Vagina (tissue), 2 donors: ENCODE results near the gene FRMD6. TPM values are rescaled to one million over a fixed set of nuclear protein-coding genes. Genes with fewer than 3 reads are reported as not detected.

ENCODE experiments used
- DNase-seq, 2 donors: peaks; one replicate each; pipeline ENCODE4 v3.0.0-alpha.2; 2017; ENCODE audit errors: extremely low spot score in 2 of 2
- H3K27ac ChIP-seq: fragments of 200-600 bp; sonication (generic); one replicate; pipeline ENCODE4 v1.5.1; 2019
- H3K27me3 ChIP-seq: fragments of 200-600 bp; sonication (generic); one replicate; pipeline ENCODE4 v1.5.1; 2019
- H3K36me3 ChIP-seq, 2 donors: fragments of 200-600 bp; sonication (generic); one replicate each; pipeline ENCODE4 v1.5.1; 2017 to 2019
- H3K4me1 ChIP-seq: fragments of 200-600 bp; sonication (generic); one replicate; pipeline ENCODE4 v1.5.1; 2019
- H3K4me3 ChIP-seq, 2 donors: fragments of 200-600 bp; sonication (generic); 1 replicate in 1 of 2; 2 replicates in 1 of 2; pipeline ENCODE4 v1.5.1; 2016 to 2019
- H3K9me3 ChIP-seq: fragments of 200-600 bp; sonication (generic); one replicate; pipeline ENCODE4 v1.5.1; 2019
- POLR2A ChIP-seq, 2 donors: fragments of 450-650 bp; IDR thresholded peaks; one replicate each; pipeline ENCODE4 v1.6.1; 2017; ENCODE audit warnings: antibody characterized with exemption in 2 of 2, mild to moderate bottlenecking in 2 of 2, moderate library complexity in 2 of 2
- POLR2AphosphoS5 ChIP-seq, 2 donors: sonication (generic); formaldehyde crosslinking; IDR thresholded peaks; one replicate each; pipeline ENCODE4 v1.9.0; 2017; ENCODE audit warnings: antibody characterized with exemption in 2 of 2, mild to moderate bottlenecking in 2 of 2, low read depth in 1 of 2; ENCODE audit not compliant: insufficient read depth in 1 of 2
- intact Hi-C: fragments of 100-400 bp; cut with DNase I; formaldehyde crosslinking; loops from one replicate; pipeline ENCODE4 v1.15.1; 2023
- total RNA-seq: library from RNA; depleted of rRNA; stranded (reverse); fragments of >200 nt; gene quantifications from one replicate; pipeline ENCODE4 v1.2.3, GENCODE V29; 2016
- TF ChIP-seq, protein P1 (sequence below), 3 experiments: fragments of 450-650 bp in 2 of 3; fragments of 200-600 bp in 1 of 3; sonication (generic) in 1 of 3; IDR thresholded peaks; one replicate each; pipeline ENCODE4 v1.5.1; 2017 to 2019; ENCODE audit warnings: antibody characterized with exemption in 3 of 3, mild to moderate bottlenecking in 2 of 3, moderate library complexity in 2 of 3

FRMD6 gene
- total RNA-seq, 1 donor from 2014 or later, result 114 TPM

DNA sequence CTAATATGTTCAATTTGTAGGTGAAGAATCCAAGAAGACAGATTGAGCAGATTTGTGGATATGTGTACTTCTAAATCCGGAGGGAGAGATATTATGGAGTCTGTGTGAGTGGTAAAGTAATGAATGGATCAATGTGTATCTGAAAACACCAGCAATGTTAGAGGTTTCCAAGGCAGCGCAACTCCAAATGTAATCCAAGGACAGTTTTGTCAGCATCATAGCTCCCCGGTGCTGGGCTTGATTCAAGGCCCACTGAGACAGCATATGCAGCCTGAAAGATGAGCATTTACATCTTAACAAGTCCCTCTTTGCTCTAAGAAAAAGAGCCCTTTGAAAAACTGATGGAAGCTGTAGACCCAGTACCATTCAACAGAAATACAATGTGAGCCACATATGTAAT lies 38.3 kb upstream of the FRMD6 start:
- no peak for DNase-seq
- H3K27ac ChIP-seq, result no peak overlapping the region
- intact Hi-C loops, result no loop called here
- H3K36me3 ChIP-seq, result no peaks in the 10 kb centered on the region
- H3K27me3 ChIP-seq, result no peaks in the 10 kb centered on the region
- H3K4me3 ChIP-seq, result no peak overlapping the region
- TF ChIP-seq POLR2AphosphoS5 (IDR thresholded peaks at IDR 0.05; ENCODE audit: insufficient read depth in 1 of 2, low read depth in 1 of 2) (no peak), POLR2A (IDR thresholded peaks at IDR 0.05) (no peak)
- TF ChIP-seq, protein P1, sequence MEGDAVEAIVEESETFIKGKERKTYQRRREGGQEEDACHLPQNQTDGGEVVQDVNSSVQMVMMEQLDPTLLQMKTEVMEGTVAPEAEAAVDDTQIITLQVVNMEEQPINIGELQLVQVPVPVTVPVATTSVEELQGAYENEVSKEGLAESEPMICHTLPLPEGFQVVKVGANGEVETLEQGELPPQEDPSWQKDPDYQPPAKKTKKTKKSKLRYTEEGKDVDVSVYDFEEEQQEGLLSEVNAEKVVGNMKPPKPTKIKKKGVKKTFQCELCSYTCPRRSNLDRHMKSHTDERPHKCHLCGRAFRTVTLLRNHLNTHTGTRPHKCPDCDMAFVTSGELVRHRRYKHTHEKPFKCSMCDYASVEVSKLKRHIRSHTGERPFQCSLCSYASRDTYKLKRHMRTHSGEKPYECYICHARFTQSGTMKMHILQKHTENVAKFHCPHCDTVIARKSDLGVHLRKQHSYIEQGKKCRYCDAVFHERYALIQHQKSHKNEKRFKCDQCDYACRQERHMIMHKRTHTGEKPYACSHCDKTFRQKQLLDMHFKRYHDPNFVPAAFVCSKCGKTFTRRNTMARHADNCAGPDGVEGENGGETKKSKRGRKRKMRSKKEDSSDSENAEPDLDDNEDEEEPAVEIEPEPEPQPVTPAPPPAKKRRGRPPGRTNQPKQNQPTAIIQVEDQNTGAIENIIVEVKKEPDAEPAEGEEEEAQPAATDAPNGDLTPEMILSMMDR (IDR thresholded peaks at IDR 0.05), result no peak
- peaks cover 14% of the 10 kb centered on the region for H3K4me1 ChIP-seq
- H3K9me3 ChIP-seq, result no peaks in the 10 kb centered on the region

DNA sequence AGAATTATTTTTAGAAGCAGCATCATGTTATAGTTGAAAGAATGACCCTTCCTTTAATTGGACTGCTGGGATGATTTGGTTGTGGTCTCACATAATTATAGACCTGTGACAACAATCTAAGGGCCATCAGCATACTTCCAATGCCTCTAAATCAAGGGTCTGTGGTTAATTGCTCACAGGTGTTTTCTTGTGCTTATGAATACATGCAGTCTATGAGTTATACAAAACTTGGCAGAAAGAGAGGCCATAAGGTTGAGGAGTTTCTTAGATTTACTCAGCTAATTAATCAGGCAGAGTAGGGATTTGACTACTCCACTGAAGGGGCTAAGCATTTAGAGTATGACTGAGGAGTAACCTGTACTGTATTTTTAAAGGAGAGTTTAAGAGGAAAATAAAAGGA lies 37.0 kb upstream of the FRMD6 start:
- Histone ChIP-seq H3K9me3 (no peaks in the 10 kb centered on the region), H3K36me3 (no peaks in the 10 kb centered on the region), H3K4me3 (no peak overlapping the region), H3K27me3 (no peaks in the 10 kb centered on the region), H3K27ac (no peak overlapping the region), H3K4me1 (peaks cover 14% of the 10 kb centered on the region)
- TF ChIP-seq, protein P1 (IDR thresholded peaks at IDR 0.05), result no peak
- TF ChIP-seq POLR2A (IDR thresholded peaks at IDR 0.05) (no peak), POLR2AphosphoS5 (IDR thresholded peaks at IDR 0.05; ENCODE audit: insufficient read depth in 1 of 2, low read depth in 1 of 2) (no peak)
- intact Hi-C loops, result no loop called here
- no peak for DNase-seq

DNA sequence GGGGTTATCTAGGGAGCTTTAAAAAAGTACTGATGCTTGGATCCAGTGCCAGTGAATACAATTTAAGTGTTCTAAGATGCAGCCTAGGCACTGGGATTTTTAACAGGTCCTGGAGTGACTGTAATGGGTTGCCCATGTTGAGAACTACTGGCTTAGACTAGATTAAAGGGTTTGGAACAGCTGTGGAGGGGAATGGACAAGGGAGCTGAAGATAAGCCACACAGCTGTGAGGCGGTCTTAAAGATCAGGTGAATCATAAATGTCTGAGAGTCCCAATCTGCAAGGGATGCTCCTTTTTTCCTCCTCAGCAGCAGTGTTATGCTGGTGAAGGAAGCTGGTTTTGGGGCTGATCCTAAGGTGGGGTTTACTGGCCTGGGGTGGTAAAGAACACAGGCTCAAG lies 35.5 kb upstream of the FRMD6 start:
- intact Hi-C loops, result no loop called here
- H3K27ac ChIP-seq, result no peak overlapping the region
- H3K36me3 ChIP-seq, result no peaks in the 10 kb centered on the region
- H3K4me1 ChIP-seq, result peaks cover 14% of the 10 kb centered on the region
- H3K27me3 ChIP-seq, result no peaks in the 10 kb centered on the region
- H3K9me3 ChIP-seq, result no peaks in the 10 kb centered on the region
- no peak for DNase-seq
- TF ChIP-seq, protein P1 (IDR thresholded peaks at IDR 0.05), result no peak
- no peak overlapping the region for H3K4me3 ChIP-seq

DNA sequence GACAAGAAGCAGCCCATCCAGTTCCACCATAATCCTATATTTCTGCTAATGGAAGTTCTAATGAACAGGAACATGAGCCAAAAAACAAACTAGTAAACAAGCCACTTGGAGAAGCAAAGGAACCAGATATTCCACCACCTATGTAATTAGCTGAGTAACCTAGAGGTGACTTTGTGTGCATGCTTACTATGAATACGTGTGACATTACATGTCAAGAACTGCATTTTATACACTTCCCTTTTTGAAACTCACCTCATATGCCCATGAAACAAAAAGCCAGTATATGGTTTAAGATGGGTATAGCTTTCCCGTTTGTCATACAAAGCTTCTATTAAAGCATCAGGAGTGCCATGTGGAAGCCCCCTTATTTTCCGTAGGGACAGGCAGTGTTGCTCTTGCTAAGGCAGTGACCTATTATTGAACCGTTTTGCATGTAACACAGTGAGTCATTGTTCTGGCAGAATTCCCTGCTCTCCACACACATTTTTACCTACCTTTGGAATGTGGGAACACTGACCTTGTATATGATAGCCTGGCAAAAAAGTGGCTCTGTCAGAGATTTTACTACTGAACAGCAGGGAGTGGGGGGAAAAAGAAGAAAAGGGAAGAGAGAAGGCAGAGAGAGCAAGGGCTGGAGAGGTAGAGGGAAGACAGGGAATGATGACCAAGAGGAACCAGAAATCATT lies 34.8 kb upstream of the FRMD6 start:
- intact Hi-C loops, result no loop called here
- no peak overlapping the region for H3K27ac ChIP-seq
- H3K4me3 ChIP-seq, result no peak overlapping the region
- H3K27me3 ChIP-seq, result no peaks in the 10 kb centered on the region
- no peak for DNase-seq
- no peaks in the 10 kb centered on the region for H3K9me3 ChIP-seq
- H3K4me1 ChIP-seq, result peaks cover 14% of the 10 kb centered on the region
- no peaks in the 10 kb centered on the region for H3K36me3 ChIP-seq
- no peak for TF ChIP-seq POLR2A (IDR thresholded peaks at IDR 0.05)
- peak in 1 of 2 donors; percentile 11 for TF ChIP-seq POLR2AphosphoS5 (IDR thresholded peaks at IDR 0.05; ENCODE audit: insufficient read depth in 1 of 2, low read depth in 1 of 2)

DNA sequence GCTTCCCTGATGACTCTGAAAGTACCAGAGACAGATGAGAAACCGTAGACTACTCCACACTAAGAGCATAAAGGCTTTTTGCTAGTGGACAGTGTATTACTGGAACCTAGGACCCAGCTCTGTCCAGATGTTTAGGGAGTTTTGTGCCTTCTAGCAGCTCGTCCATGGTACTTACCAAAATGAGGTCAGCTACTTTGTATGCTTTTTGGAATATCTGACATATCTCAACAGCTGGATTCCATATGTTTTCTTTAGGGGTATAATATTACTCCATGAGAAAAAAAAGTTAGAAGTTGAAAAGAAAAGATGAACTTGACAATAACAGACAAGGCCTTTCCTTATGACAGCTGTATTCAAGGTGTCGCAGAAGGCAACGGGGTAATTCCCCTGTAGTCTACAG lies 32.1 kb upstream of the FRMD6 start:
- no peak overlapping the region for H3K4me3 ChIP-seq
- intact Hi-C loops, result no loop called here
- TF ChIP-seq, protein P1 (IDR thresholded peaks at IDR 0.05), result no peak
- TF ChIP-seq POLR2AphosphoS5 (IDR thresholded peaks at IDR 0.05; ENCODE audit: insufficient read depth in 1 of 2, low read depth in 1 of 2) (no peak), POLR2A (IDR thresholded peaks at IDR 0.05) (no peak)
- H3K4me1 ChIP-seq, result peaks cover 14% of the 10 kb centered on the region
- H3K9me3 ChIP-seq, result no peaks in the 10 kb centered on the region
- DNase-seq, result no peak
- H3K36me3 ChIP-seq, result no peaks in the 10 kb centered on the region
- H3K27ac ChIP-seq, result no peak overlapping the region
- H3K27me3 ChIP-seq, result no peaks in the 10 kb centered on the region
